GM19324 (cell line): ENCODE data around the gene MSH5.
A peak's percentile ranks its signal among the peaks of the same experiment; 100 is the strongest.

Source experiments
- ATAC-seq: cut with Tn5 transposase; IDR thresholded peaks from one replicate; pipeline ENCODE4 v1.9.1; 2021; ENCODE audit warnings: mild to moderate bottlenecking, moderate library complexity; ENCODE audit not compliant: unreplicated experiment, low FRiP score

MSH5 gene

DNA sequence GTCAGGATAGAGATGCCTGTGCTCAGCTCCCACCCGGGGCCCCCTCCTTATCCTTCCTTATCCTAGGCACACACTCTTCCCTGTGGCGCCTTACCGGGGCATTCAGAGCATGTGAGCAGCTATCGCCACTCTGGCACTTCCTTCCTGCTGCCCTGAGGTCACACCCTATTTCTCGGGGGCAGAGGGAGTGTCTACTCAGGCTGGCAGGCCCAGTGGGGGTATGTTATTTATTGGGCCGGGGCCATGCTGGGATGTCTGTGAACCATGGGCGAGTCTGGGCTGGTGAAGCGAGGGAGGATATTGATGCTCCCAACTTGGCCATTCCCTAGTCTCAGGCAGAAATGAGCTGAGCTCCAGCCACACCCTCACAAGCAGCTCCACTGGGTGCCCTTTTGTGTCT, 28.6 kb upstream of the MSH5 start:
- no peak for ATAC-seq

GRCh38 chr6:31712296-31712695, 27.5 kb upstream of the MSH5 start:
- ATAC-seq, result no peak

DNA sequence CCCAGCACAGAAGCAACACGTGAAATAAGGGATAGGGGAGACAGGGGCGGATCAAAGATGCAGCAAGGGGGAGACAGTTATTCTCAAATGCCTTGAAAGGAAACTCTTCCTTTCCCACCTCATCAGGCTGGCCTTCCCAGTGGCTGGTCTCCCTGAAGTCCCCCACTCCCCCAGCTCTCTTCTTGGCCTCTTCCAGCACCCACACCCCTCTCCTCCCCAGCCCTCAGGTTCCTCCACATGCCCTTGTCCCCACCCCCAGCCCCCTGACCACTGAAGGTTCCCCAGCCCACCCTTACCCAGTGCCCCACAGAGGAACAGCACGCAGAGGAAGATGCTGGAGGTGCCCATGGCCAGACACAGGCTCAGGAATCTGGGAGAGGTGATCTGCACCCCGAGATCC, 26.3 kb upstream of the MSH5 start:
- no peak for ATAC-seq

DNA sequence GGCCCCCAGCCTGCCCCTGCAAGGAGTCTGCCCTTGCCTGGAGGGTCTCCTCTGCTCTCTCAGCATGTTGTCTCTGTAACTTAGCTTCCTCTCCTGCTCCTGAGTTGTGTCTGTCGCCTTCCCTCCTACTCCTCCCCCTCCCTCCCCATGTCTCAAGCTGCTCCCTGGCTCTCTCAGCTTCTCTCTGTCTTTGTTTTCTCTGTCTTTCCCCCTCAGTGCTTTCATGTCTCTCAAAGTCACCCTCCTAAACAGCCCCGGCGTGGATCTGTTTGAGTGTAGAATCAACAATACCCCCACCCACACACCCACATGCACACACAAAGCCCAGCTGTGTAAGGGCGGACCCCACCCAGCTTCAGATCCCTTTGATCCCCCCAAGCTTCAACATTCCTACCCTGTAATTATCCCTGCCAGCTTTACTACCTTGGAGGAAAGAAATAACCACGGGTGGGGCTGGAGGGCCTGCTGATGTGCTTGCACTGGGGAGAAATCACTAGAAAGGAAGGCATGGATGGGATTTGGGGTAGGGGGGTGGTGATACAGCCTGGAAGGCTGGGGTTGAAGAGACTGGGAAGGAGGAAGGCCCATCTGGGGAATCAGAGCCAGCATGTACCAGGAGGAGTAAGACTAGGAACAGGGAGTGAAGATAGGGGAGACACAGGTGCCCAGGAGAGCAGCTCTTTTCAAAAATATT, 25.7 kb upstream of the MSH5 start:
- no peak for ATAC-seq

DNA sequence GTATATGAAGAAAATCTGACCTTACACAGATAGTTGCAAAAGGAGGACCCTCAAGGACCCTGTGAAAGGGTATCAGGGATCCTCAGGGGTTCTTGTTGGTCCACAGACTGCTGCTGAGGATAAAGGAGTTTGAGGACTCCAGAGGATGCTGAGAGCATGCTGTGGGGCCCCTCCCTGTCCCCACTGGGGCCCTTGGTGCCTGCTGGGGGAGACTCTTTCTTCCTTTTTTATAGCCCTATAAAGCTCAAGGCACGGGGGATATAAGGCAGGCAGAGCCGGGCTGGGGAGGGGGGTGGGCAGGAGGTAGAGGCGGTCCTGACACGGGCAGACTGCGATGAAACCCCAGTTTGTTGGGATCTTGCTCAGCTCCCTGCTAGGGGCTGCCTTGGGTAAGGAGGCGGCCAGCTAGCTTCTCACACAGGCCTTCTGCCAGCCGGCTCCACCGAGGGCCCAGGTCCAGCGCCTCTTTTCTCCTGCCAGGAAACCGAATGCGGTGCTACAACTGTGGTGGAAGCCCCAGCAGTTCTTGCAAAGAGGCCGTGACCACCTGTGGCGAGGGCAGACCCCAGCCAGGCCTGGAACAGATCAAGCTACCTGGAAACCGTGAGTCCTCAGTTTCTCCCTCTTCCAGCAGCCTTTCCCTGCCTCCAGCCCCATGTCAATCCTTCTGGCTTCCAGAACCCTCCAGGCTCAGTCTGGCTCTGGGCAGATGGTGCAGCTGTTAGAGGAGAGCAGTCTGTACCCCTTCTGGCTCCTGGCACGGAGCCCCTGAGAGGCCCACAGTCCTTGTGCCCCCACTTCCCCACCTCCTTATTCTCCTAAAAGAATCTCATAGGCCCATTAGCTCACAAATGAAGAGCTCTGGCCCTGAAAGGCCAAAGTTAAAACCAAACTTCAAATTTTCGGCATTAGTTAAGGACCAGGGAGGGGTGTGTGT, 24.5 kb upstream of the MSH5 start, which contains the start of gene LY6G6D:
TSS of gene LY6G6D (plus strand) at position 327 of the 937 bp plus-strand sequence. CDS start at position 335, 8 bp downstream.
- no peak for ATAC-seq

GRCh38 chr6:31717499-31718222, 22.1 kb upstream of the MSH5 start:
- no peak for ATAC-seq

- no peak for ATAC-seq
Measured at GRCh38 chr6:31718265-31718664, 21.5 kb upstream of the MSH5 start.

- ATAC-seq, result no peak
Measured at GRCh38 chr6:31719001-31719400, 20.8 kb upstream of the MSH5 start.

DNA sequence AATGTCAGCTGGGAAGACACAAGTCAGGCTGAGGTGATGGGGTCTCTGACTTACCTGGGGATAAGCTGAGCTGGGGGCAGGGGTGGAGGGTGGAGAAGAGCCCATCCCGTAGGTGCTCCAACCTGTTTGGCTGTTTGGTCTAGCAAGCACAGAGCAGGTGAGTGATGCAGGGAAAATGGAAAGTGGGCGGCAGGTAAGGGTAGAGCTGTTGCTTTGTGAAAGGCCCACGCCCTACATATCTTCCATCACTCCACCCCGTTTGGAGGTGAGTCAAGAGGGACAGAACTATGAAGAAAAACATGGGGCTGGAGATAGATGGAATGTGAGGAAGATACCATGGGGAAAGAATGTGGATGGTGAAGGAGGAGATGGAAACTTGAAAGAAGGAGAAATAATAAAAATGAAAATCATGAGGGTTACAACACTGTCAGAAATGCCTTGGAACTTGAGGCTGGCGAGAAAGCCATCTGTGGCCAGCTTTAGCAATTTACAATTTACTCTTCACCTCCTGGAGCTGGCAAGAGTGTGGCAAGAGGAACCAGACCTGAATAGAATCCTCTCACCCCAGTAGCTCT, 19.5 kb upstream of the MSH5 start:
- ATAC-seq, result no peak

GRCh38 chr6:31721351-31722020, 18.3 kb upstream of the MSH5 start, which contains the start of gene LY6G6C:
Gene LY6G6C (minus strand): TSS chr6:31721746. CDS start chr6:31721679, 67 bp downstream.
- ATAC-seq, result no peak

DNA sequence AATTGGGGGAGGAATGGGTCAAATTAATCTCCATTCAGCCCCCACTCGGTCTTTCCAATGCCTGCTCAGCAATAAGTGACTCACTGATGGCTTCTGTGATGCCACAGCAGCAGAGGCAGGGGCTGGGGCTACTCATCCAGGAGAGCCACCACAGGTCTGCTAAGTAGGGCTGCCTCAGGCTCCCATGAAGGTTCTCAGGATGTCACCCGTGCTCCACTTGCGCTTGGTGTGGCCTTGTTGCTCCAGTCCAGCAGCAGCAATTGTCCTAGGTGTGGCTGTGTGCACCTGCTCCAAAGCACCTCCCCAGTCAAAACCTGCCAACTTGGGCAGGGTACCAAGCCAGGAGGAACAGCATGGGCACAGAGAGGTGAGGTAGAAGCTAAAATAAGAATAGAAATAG, 17.6 kb upstream of the MSH5 start:
- no peak for ATAC-seq

GRCh38 chr6:31723245-31723979, 16.4 kb upstream of the MSH5 start, which contains the start of gene MPIG6B:
Gene MPIG6B (plus strand): TSS chr6:31723373. CDS start chr6:31723384, 11 bp downstream.
- ATAC-seq, result no peak

DNA sequence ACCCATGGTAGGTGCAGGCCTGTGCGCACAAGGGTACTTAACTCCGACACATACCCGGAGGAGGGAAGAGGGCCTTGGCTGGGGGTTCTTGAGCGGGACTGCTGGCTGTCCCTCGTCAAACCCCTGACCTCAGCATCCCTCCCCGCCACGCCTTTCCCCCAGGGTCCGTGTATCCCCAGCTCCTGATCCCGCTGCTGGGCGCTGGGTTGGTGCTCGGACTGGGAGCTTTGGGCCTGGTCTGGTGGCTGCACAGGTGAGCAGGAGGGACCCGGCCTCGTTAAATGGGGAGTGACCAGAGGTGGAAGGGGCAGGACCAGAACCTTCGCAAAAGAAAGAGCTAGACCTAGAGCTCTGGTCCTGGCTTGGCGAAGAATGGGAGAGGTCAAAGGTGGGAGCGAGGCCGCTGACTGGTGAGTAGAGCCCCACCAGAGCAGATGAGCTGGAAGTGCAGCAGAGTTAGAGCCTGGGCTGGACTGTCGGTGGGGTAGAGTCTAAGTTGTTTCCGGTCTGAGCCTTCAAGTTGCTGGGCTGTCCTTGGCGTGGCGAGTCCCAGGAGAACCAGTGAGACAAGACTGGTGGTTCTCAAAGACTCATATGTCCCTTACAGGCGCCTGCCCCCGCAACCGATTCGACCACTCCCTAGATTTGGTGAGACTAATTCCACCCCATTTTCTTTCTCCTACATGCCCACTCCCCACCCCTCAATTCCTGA, 15.7 kb upstream of the MSH5 start:
- no peak for ATAC-seq

DNA sequence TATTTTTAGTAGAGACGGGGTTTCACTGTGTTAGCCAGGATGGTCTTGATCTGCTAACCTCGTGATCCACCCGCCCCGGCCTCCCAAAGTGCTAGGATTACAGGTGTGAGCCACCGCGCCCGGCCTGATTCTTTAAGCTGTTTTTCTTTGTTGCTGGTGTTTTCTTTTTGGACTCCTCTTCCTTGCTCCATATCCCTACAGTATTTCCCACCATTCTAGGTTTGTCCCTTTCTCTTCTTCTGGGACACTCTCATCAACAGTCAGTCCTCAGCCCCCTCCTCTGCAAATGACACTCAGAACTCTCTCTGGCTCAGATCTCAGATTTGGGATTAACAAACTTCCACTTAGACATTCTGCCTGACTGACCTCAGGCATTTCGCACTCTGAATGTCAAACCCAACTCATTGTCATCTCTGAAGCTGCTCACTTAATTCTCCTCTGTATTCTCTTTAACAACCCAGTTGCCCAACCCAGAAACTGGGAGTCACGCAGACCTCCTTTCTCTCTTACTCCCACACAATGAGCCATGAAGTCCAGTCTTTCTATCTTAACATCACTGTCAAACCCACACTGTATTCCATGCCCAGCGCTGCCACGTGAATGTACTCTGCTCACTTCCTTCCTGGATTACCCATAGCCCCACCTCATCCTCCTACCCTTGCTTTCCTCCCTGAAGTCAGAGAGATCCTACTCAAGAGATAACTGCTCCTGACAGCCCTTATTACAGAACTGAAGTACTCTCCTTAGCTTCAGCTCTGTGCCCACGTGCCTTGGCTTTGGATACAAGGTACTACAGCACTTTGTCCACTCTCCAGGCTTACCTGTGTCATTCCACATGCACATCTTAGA, 14.1 kb upstream of the MSH5 start:
- no peak for ATAC-seq

GRCh38 chr6:31727034-31727716, 12.6 kb upstream of the MSH5 start:
- ATAC-seq, result peak; percentile 48

GRCh38 chr6:31727717-31728671, 11.8 kb upstream of the MSH5 start:
- no peak for ATAC-seq
